OCI-M2 (cell line): ENCODE measurements around the gene SDK2.

ENCODE experiments used
- DNase-seq: peaks from one replicate; lab custom pipeline; 2025; ENCODE audit not compliant: unreplicated experiment; lab: John Stamatoyannopoulos, UW

SDK2 gene

DNA sequence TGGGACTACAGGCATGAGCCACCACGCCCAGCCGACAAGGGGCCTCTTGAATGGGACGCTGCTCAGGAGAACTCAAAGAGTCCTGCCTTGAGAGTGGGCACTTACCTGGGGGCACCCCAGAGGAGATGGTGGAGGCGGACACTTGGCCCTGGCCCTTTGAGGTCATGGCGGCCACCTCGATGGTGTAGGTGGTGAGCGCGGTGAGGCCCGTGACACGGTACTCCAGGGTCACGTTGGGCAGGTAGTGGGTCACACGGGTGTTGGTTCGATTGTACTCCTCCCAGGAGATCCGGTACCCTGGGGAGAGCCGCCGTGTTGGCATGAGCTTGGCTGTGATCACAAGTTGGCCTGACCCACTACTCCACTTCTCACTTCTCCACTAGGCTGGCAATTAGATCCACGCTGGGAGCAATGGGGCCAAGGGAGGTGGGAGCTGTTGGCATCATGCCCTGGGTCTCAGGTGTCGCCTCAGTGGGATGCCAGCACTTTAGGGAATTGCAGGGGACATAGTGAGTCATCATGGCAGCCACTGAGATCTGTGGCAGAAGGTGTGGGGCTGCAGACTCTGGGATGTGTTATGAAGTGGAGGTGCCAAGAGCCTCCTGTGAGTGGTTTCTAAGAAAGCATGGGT is 243.2 kb downstream of the SDK2 start:
- DNase-seq = no peak

DNA sequence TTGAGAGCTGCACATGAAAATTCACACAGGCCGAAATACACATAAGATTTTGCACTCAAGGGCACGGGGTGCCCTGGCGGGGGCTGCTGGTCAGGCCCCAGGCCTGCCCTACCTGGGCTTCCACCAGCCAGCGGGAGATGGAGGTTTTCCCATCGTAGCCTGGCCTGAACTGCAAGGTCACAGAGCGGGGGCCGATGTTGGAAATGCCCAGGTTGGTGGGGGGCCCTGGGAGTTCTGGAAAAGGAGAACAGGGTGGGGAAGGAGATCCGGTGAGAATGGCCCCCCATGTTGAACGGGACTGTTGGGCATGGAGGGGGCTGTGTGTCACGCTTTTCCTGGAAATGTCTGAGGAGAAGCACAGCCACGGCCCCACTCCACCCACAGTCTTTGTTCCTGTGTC is 245.2 kb downstream of the SDK2 start:
- no peak for DNase-seq

DNA sequence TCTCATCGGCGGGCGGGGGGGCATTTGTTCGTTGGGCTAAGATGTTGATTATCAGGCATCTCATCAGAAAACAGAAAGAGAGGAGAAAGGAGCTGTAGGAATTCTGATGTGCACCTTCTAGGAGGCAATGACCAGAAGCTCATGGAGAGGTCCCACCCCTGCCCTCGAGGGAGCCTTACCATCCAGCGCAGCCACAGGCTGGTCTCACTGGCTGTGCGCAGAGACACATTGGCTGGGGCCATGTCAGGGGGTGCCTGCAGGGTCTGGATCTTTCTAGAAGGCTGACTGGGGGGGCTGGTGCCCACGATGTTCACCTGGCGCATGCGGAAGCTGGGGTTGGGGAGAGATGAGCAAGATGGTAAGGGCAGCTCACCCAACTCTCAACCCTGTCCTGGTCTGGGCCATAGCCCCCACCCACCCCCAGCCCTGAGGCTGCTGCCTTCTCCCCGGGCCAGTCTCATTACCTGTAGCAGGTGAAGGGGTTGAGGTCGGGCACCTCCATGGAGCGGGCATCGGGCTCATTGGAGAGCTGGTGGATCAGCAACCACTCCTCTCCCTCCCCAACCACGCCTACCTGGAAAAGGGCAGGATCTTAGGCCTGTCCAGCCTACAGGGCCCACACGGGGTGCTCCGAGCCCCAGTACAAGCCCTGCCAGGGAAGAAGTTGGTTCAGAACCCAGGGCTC is 246.2 kb downstream of the SDK2 start:
- no peak for DNase-seq

DNA sequence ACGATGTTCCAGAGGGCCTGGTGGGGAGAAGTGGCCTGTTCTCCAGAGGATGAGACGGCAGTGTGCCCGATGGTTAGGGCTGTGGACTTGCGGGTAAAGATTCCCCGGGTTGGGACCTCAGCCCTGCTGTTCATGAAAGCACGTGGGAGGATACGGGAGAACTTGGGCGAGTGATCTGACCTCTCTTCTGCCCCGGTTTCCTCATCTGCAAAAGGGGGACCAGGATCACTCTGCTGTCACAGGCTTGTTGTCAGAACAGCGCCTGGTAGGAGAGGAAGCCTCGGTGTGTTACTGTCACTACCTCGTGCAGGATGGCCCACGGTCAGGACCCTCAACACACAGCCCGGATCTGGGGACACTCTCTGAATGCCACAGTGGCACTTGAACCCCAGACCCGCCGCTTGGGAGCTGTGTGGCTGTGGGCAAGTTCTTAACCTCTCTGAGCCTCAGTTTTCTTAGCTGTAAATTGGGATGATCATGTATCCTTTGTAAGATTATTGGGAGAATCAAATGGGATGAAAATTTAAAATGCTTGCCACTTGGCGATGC is 246.9 kb downstream of the SDK2 start:
- no peak for DNase-seq

DNA sequence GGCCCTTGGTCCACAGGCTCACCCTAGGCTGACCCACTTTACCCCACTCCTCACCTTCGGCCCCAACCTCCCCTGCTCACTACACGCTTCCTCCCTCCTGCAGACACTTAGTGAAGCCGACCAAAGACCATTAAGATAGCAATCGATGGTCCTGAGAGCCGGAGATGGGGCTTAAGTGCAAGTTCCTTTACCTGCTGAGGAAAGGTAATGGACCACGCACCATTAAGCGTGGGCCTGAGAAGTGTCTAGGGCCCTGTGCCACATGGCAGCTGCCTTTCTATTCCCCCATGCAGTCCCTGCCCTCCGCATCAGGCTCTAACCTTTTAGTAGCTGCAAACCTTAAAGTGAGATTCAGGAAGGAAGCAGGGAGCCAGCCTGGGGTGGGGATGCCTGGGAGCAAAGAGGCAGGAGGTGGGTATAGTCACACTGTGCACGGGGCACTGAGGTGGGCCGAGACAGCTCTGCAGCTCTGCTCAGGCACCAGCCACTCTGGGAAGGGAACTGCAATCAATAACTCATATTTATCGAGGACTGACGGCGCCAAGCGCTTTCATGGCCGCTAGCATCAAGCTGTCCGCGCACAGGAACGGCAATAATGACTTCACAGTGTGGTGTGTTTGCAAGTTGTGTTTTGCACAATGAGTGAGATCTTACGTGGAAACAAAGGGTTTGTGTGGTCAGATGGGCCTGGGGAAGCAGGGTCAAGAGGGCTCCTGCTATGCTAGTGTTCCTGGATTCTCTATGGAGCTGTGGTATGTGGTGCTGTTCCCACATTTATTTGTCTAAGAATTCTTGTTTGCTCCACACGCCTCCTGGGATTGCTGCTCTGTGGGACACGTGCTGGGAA is 247.6 kb downstream of the SDK2 start:
- no peak for DNase-seq

DNA sequence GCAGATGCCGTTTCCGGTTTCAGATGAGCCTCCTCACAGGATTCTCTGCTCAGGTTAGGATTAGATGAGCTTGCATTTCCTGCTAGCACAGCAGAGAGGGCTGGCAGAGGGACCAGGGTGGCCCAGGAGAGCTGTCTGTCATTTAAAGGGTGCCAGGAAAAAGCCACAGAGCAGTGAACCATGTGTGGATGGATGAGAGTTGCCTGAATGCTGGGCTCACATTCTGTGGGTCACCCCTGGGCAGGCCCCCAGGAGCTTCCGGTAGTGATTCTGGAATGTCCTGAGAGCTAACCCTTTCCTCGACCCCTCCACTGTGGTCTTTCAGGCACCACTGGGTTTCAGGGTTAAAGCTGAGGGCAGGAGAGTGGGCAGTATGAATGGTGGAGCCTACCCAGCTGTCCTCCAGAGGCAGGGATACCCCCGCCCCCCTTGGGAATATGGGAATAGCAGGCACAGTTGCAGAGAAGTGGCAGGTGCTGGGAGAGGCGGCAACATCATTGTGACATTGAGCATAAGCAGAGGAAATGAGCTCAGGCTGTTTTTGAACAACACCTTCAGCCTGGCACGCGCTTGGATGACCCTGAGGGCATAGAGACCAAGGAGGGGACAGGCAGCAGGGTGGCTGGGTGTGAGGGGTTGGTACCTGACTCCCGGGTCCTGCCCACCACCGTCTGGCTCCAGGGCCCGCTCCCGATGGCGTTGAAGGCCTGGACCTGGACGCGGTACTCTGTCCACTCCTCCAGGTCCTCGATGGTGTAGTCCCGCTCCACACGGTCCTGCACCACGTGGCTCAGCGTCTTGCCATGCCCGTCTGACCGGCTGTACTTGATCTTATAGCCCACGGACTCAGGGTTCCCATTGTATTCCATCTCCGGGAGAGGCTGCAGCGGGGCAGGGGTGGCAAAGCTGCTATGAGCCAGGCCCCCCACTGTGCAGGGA is 249.5 kb downstream of the SDK2 start:
- DNase-seq = no peak

DNA sequence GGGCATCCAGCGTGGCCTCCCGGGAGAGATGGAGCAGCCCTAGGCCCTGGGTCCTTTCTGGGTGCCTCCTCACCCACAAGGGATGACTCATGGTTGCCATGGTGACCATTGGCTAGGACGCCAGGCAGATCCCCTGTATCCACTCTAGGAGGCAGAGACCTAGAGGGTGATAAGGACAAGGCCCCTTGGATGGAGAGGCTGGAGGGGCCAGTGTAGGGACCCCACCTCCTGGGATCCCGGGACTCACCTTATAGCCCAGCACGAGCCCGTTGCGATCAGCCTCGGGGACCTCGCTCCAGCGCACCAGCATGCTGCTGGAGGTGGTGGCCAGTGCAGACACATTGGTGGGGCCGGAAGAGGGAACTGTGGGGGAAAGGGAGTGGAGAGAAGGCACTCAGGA is 250.3 kb downstream of the SDK2 start:
- DNase-seq = no peak

DNA sequence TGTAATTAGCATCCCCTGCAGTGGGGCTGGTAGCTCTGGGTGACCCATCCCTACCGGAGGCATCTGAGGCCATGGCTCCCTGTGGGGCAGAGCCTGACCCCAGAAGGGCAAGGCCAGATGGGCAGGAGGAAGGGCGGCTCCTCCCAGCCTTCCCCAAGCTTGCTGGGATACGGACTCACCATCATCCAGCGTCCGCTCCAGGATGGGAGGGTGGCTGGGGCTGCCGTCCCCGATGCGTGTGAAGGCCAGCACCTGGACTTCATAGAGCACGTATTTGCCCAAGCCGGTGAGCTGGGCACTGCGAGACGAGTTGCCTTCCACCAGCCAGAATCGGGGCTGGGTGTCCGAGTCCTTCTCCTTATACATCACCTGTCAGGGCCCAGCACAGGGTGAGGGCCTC is 250.9 kb downstream of the SDK2 start:
- DNase-seq = no peak

DNA sequence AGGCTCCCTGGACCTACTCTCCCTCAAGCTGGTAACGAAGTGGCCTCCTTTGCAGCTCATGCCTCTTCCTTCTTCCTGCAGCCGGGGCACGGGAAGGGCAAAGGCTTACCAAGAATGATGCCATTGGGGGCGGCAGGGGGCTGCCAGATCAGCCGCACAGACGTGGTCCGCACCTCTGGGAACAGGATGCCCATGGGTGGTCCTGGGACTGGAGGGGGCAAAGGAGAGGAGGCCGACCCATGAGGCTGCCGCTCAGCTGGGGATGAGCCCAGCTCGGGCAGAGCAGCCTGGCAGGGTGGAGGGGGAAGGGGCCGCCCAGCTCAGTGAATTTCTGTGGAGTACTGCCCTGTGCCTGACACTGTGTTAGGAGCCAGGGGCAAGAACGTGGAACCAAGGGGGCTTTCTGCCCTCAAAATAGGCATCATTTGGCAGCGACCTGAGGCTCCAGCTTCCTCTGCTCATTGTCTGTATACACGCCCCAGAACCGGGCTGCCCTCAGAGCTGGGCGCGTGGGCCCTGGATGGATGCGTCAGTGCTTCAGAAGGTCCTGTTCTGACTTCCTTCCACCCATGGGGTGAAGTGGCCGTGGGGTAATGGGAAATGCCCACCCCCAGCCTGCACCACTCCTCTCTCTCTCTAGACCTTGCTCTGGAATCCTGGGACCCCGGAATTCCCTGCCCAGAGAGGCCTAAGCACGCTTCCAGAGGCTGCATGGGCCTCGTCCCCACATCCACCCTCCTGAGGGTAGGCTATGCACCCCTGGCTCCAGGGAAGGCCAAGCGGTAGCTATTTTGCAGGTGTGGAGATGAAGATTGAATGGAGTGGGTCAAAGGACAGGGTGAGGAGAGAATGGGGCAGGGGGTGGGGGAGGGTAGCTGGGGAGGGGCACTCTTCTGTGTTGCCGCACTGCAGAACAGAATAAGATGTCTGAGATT is 252.6 kb downstream of the SDK2 start:
- no peak for DNase-seq

DNA sequence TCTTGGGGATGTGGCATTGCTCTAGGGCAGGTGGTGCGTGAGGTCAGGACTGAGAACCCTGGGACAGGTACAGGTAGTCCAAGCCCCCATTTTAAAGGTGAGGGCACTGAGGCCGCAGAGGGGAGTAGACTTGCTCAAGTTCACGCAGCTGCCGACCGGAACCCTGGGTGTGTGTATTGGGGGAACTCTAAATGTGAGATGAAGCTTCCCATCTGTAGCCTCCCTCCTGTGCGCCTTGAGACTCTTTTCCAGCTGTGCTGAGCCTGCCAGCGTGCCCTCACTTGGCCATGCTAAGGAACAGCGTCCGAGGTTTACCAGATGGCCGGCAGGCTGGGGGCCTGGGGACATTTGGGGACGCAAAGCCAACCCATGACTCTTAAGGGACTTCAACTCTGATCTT is 253.4 kb downstream of the SDK2 start:
- DNase-seq = no peak

DNA sequence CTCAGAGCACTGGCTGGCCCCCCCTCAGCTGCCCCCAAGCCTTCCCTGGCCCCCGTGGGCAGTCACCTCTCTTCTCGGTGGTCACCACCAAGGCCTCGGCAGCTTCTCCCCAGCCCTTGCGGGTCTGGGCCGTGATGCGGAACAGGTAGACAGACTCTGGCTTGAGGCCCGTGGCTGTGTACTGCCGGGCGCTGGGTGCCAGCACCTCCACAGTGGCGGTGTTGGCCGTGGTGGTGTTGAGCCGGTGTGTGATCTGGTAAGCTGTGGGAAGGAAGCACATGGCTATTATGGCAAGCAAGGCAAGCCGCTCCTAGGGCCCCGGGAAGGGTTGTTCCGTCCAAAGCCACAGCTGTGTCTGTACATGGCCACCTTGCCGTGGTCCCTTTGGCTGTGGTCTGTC is 254.0 kb downstream of the SDK2 start:
- DNase-seq = no peak

DNA sequence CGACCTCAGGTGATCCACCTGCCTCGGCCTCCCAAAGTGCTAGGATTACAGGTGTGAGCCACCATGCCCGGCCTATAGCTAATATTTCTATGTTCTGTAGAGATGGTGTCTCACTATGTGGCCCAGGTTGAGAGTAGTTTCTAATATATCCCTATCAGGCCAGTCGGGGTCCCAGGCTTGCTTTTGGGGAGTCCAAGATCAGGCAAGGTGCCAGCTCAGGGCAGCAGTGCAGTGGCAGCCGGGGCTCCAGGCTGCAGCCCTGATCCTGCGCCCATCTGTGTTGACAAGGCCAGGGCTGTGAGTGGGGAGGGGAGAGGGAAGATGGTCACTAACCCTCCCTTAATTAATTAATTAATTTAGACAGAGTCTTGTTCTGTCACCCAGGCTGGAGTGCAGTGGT is 254.8 kb downstream of the SDK2 start:
- no peak for DNase-seq

DNA sequence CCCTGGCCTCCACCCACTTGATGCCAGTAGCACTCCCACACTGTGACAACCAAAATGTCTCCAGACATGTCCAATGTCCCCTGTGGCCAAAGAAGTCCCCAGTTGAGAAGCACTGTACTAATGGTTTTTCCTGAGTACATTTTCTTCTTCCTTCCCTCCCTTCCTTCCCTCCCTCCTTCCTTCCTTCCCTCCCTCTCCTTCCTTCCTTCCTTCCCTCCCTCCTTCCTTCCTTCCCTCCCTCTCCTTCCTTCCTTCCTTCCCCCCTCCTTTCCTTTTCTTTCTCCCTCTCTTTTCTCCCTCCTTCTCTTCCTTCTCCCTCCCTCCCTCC is 255.7 kb downstream of the SDK2 start:
- DNase-seq = no peak

DNA sequence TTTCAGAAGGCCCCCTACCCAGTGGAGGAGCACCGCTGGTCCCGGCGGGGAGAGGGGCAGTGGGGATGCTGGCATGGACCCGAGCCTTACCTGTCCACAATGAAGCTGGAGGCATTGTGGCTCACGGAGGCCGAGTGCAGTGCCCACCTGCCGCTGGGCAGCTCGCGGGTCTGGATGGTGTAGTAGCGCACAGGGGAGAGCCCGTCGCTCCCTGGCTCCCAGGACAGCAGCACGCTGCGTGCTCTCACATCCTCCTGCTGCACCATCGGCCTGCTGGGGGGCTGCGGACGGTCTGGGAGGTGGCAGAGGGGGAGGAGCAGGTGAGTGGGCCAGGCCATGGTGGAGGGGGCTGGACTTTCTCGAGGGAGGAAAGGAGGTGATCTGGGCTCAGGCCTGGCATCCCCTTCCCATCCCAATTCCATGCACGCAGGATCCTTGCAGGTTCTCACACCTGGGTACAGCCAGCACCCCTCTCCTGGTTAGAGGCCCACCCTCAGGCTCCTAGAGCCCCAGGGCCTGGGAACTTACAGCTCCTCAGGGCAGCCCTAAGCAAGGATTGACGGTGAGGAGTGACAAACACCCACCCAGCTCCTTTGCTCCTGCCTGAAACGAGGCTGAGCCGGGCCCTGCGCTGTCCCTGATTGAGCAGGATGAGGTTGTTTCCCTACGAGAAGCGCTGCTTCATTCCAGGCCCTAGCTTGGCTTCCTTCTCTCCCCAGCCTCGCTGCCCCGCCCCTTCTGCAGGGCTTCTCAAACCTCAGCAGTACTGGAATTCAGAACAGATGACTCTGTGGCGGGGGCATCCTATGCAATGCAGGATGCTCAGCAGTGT is 256.3 kb downstream of the SDK2 start:
- no peak for DNase-seq

DNA sequence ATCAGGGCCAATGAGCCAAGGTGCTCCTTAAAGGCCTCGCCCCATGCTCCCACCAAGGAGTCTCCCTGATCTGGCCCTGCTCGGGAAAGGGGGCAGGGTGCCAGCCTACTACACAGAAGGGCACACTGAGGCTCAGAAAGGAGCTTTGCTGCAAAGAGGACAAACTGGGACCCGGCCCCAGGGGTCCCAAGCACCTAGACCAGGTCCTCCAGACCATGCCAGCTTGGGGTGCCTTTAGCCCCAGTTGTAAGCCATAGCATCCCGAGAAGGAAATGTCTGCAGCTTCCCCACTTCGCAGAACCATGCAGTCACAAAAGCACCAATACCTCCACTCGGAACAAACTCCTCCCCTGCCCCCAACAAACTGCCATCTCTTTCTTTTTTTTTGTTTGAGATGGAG is 257.7 kb downstream of the SDK2 start:
- DNase-seq = no peak

DNA sequence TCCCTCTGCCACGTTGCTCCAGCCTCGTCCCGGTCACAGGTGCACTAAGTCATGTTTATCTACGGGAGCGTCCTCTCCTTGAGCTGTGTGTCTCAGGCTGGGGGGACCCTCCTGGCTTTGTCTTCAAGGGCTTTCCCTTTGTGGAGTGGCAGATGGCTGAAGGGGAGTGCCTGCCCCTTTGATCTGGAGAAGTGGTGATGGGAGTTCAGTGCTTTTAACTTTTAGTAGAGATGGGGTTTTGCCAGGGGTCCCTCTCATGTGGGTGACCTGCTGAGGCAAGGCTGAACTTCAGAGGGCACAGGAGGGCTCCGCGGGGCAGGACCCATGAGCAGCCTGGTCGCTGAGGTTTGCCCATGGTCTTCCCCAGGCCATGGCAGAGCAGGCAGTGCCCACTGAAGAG is 259.3 kb downstream of the SDK2 start:
- no peak for DNase-seq

DNA sequence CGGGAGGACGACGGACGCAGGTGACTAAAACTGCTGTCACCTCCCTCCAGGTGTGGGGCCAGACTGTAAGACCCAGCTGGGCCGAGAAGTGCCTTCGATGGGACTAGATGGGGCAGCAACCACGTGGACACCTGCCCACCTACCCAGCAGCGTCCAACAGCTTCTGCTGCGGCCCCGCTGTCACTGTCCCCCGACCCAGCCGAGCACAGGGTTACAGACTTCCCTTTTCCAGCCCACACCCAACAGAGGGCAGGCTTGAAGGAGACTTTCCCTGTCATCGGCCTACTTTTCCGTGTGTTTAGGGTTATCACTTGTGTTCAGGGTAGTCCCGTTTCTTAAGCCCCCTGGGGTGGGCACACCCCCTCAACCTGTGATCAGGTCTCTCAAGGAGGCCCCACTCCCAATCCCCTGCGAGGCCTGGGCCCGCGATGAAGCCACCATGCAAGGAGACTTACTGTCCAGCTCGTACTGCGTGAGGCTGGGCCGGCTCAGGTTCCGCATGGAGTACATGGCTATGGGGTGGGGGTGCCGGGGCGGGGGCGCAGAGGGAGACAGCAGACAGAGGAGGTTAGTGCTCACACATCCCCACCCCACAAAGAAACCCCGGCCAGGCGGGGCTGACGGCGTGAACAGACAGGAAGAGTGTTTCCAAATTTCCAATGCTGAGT is 263.7 kb downstream of the SDK2 start:
- DNase-seq = no peak

DNA sequence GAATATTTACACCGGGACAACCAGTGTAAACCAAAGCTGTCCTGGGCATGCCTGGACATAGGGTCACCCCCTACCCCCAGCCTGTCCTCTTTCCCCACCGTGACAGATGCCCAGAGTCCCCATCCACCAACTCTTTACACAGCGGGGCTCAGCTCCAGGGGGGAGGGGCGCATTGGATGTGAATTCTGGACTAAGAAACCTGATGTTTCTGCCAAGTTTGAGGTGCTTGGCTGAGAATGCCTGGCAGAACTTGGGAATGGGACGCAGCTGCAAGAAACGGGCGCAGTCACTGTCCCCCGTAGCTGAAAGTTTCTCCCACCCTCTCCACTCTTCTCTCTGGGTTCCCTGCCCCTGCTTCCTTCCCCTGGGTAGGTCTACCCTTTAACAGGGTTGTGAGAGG is 264.4 kb downstream of the SDK2 start:
- DNase-seq = no peak
